ENCODE measurements around the gene MDH1. TPM values are rescaled to one million over a fixed set of nuclear protein-coding genes. Genes with fewer than 3 reads are reported as not detected.

The MDH1 gene
- total and polyA plus RNA-seq, 9 of the 15 experiments (the other 6 are each of a cell fraction or from before 2014, with no cell fraction given) = 191 to 1,225 (median 284) TPM

DNA sequence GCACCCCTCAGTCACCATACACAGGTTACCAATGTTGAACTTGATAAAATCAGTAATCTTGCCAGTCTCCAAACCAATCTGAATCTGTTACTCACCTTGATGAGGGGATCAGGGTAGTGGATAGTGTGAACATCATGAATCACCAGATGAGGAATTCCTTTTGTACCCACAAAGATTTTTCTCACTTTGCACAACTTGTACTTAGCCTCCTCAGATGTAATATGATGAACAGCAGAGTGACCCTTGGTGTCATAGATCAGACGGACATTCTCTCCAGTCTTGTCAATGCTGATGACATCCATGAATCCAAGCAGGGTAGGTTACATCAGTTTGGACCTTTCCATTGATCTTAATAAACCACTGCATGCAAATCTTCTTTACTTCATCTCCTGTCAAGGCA is 54.7 kb downstream of the MDH1 start (continued):
- TF ChIP-seq NFATC3 (IDR thresholded peaks at IDR 0.05) (no peak), U2AF1 (optimal IDR thresholded peaks at IDR 0.05; ENCODE audit: low read depth, low read length) (no peak), RBM14 (IDR thresholded peaks at IDR 0.05; ENCODE audit: borderline replicate concordance, insufficient read depth, low read depth, low read length) (no peak), ZNF217 (CRISPR knock-in tag; IDR thresholded peaks at IDR 0.05) (no peak), ZBTB40 (IDR thresholded peaks at IDR 0.05) (no peak), ZBTB40 (CRISPR knock-in tag; IDR thresholded peaks at IDR 0.05) (no peak), BACH1 (tag; IDR thresholded peaks at IDR 0.05) (no peak), ZNF165 (CRISPR knock-in tag; IDR thresholded peaks at IDR 0.05; ENCODE audit: borderline replicate concordance) (no peak), NFE2 (IDR thresholded peaks at IDR 0.05; ENCODE audit: low read depth) (no peak), NFIC (IDR thresholded peaks at IDR 0.05) (no peak), SRSF1 (IDR thresholded peaks at IDR 0.05; ENCODE audit: low read depth, low read length) (no peak)

All from K562 (cell line).